Muscle of leg (tissue), 11 donors: ENCODE data around the gene KLF16. TPM values are rescaled to one million over a fixed set of nuclear protein-coding genes. Genes with fewer than 3 reads are reported as not detected.

Experiments
- DNase-seq: peaks from one replicate; pipeline ENCODE4 v3.0.0; 2013
- H3K27ac ChIP-seq: one replicate; pipeline ENCODE4 v1.5.1; 2013; ENCODE audit warnings: mild to moderate bottlenecking, low read length, control low read depth
- H3K27me3 ChIP-seq: one replicate; pipeline ENCODE4 v1.6.1; 2013; ENCODE audit warnings: low read length; ENCODE audit not compliant: control insufficient read depth, insufficient read depth
- H3K36me3 ChIP-seq: one replicate; pipeline ENCODE4 v1.6.1; 2013; ENCODE audit warnings: low read length; ENCODE audit not compliant: control insufficient read depth, insufficient read depth
- H3K4me1 ChIP-seq: one replicate; pipeline ENCODE4 v1.6.1; 2013; ENCODE audit warnings: low read length; ENCODE audit not compliant: control insufficient read depth, insufficient read depth
- H3K4me3 ChIP-seq: one replicate; pipeline ENCODE4 v1.5.1; 2013; ENCODE audit warnings: low read length, control low read depth
- H3K9me3 ChIP-seq: replicated peaks from 2 replicates; pipeline ENCODE4 v1.6.1; 2013; ENCODE audit warnings: low read depth, low read length; ENCODE audit not compliant: control insufficient read depth
- WGBS: methylation state at CpG from one replicate; pipeline ENCODE4 v1.1.5; 2013; ENCODE audit warnings: missing lambda C conversion rate; ENCODE audit not compliant: insufficient coverage; 5-methylcytosine and 5-hydroxymethylcytosine counted together
- polyA plus RNA-seq, 8 donors: library from polyadenylated mRNA; unstranded; fragments of 120-200 nt; gene quantifications; one replicate each; pipeline versions ENCODE4 v1.2.1 to v1.2.3, GENCODE V29; 2013; ENCODE audit warnings: inconsistent platforms in 1 of 8, low replicate concordance in 1 of 8; ENCODE audit not compliant: insufficient read length in 8 of 8, insufficient read depth in 1 of 8
- total RNA-seq: library from RNA; stranded (reverse); fragments of 120-200 nt; gene quantifications from one replicate; pipeline ENCODE4 v1.2.4, GENCODE V29; 2013

The KLF16 gene
- total and polyA plus RNA-seq, 9 donors, result 4.1 to 15.0 (median 12.7) TPM

GRCh38 chr19:1841209-1841924, 22.0 kb downstream of the KLF16 start:
- Histone ChIP-seq H3K36me3 (peaks cover 25% of the 10 kb centered on the region), H3K4me3 (peak overlapping the region; percentile 19), H3K27ac (peak overlapping the region; percentile 62), H3K9me3 (no peaks in the 10 kb centered on the region), H3K4me1 (peaks cover 60% of the 10 kb centered on the region), H3K27me3 (no peaks in the 10 kb centered on the region)
- WGBS, result 59% methylated on average over 21 of the region's 35 CpGs
- no peak for DNase-seq

DNA sequence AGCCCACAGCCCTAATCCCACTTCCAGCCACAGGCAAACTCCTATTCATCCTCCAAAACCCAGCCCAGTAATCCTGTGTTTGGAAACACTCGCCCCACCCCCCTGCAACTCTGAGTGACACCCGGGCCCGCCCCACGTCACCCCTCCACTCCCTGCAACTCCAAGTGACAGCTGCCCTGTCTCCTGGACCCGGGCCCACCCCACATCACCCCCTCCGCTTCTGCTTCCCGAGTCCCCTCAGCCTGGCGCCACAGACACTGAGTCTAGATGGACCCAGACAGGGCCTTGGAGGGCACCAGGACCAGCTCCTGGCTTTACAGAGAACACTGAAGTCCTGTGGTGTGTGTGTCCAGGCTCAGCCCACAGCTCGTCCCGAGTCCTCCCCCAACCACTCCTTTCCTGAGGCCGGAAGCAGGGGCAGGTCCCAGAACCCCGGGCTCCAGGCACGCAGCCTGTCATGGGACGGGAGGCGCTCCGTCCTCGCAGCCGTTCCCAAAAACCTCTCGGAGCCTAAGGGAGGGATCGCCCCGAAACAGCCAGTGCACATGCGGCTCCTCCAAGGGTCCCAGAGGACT, 22.8 kb downstream of the KLF16 start:
- DNase-seq, result peak; percentile 73
- H3K9me3 ChIP-seq, result no peaks in the 10 kb centered on the region
- peaks cover 55% of the 10 kb centered on the region for H3K4me1 ChIP-seq
- peak overlapping the region; percentile 62 for H3K27ac ChIP-seq
- no peaks in the 10 kb centered on the region for H3K27me3 ChIP-seq
- 45% methylated on average over 19 of the region's 22 CpGs for WGBS
- H3K4me3 ChIP-seq, result peak overlapping the region; percentile 19
- H3K36me3 ChIP-seq, result peaks cover 18% of the 10 kb centered on the region

GRCh38 chr19:1839658-1840540, 23.5 kb downstream of the KLF16 start:
- Histone ChIP-seq H3K27ac (peak overlapping the region; percentile 62), H3K9me3 (no peaks in the 10 kb centered on the region), H3K36me3 (peaks cover 15% of the 10 kb centered on the region), H3K4me3 (no peak overlapping the region), H3K27me3 (no peaks in the 10 kb centered on the region), H3K4me1 (peaks cover 50% of the 10 kb centered on the region)
- 66% methylated on average over 11 of the region's 25 CpGs for WGBS
- DNase-seq, result no peak

GRCh38 chr19:1837625-1838105, 25.7 kb downstream of the KLF16 start:
- WGBS, result 11% methylated on average over 14 of the region's 23 CpGs
- H3K9me3 ChIP-seq, result no peaks in the 10 kb centered on the region
- peaks cover 29% of the 10 kb centered on the region for H3K4me1 ChIP-seq
- H3K27me3 ChIP-seq, result no peaks in the 10 kb centered on the region
- DNase-seq, result peak; percentile 28
- H3K27ac ChIP-seq, result no peak overlapping the region
- peaks cover 10% of the 10 kb centered on the region for H3K36me3 ChIP-seq
- no peak overlapping the region for H3K4me3 ChIP-seq

DNA sequence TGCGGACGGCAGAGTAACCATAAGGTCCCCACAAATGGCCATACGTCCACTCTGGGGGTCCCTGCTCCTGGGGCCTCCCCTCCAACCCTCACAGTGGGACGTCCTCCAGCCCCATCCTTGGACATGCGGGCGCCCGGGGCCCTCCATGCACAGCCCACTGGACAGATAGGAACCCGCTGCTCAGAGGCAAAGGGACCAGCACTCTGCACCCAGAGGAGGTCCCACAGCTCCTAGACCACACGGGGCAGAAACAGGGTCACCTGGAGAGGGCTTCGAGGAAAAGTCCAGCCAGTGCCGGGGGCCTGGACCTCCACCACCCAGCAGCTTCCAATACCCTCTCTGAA, 26.2 kb downstream of the KLF16 start:
- WGBS, result 66% methylated on average over 6 of the region's 11 CpGs
- Histone ChIP-seq H3K27ac (no peak overlapping the region), H3K27me3 (no peaks in the 10 kb centered on the region), H3K4me3 (no peak overlapping the region), H3K9me3 (no peaks in the 10 kb centered on the region), H3K4me1 (peaks cover 26% of the 10 kb centered on the region), H3K36me3 (peaks cover 10% of the 10 kb centered on the region)
- DNase-seq, result no peak

DNA sequence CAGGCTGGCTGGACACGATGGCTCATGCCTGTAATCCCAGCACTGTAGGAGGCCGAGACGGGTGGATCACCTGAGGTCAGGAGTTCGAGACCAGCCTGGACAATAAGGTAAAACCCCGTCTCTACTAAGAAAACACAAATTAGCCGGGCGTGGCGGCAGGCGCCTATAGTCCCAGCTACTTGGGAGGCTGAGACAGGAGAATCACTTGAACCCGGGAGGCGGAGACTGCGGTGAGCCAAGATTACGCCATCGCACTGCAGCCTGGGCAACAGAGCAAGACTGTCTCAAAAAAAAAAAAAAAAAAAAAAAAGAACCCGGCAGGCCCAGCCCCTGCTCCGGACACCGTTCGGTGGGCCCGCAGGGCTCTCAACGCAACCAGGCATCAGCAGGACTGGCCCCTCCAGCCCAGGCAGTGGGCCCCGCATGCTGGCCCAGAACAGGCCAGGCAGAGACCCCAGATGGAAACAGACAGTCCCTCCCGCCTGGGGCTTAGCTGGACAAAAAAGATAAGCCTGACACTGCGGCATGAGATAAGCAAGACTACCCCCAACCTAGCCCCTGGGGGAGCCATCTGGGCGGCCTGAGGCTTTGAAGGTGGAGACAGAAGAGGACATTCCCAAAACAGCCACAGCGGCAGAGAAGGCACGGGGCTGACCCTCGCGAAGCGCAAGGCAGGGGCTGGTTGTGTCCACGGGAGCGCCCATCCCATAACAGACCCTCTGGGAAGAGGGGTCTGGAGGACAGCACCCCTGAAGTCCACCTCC, 26.7 kb downstream of the KLF16 start:
- Histone ChIP-seq H3K27me3 (no peaks in the 10 kb centered on the region), H3K27ac (no peak overlapping the region), H3K9me3 (no peaks in the 10 kb centered on the region), H3K4me3 (no peak overlapping the region), H3K36me3 (peaks cover 13% of the 10 kb centered on the region), H3K4me1 (peaks cover 23% of the 10 kb centered on the region)
- no peak for DNase-seq
- 86% methylated on average over 15 of the region's 31 CpGs for WGBS

DNA sequence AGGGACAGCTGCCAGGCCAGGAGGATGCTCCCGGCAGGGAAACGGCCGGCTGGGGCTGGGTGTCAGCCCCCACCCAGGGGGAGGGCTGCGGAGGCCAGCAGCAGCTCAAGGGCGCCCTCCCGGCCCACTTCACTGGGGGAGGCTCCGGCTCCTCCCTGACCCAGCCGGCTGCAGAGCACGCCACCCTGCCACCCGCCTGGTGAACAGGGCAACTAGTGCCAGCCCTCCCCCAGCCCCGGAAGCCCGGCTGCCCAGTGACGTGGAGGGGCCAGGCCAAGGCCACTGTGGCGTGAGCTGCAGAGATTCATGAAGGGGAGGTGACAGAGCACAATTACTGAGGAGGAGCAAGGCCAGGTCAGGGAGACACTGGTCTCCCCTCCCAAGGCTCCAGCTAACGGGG, 29.8 kb downstream of the KLF16 start:
- no peak overlapping the region for H3K27ac ChIP-seq
- DNase-seq, result no peak
- no peaks in the 10 kb centered on the region for H3K27me3 ChIP-seq
- H3K9me3 ChIP-seq, result no peaks in the 10 kb centered on the region
- no peak overlapping the region for H3K4me3 ChIP-seq
- H3K4me1 ChIP-seq, result peaks cover 2% of the 10 kb centered on the region
- 81% methylated on average over 14 of the region's 15 CpGs for WGBS
- peaks cover 22% of the 10 kb centered on the region for H3K36me3 ChIP-seq

DNA sequence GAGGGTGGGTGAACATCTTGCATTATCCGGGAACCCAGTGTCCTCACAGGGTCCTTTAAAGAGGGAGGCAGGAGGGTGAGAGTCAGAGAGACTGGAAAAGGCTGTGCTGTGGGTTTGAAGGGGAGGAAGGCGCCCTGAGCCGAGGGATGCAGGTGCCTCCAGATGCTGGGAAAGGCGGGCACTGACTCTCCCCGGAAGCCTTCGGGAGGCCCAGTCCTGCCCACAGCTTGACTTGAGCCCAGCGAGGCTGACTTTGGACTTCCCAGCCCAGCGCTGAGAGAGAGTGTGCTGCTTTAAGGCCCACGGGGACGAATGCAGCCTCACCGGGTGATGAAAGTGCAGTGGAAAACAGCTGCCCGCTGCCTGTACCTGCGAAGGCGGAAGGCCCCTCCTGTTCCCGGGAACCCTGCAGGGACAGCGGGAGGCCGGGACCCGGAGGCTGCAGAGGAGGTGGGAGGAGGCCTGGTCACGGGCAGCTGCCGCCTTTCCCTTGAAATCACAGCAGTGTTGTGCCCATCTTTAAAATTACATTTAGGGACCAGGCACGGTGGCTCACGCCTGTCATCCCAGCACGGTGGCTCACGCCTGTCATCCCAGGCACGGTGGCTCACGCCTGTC, 31.2 kb downstream of the KLF16 start:
- WGBS, result 82% methylated on average over 22 of the region's 26 CpGs
- no peaks in the 10 kb centered on the region for H3K9me3 ChIP-seq
- DNase-seq, result no peak

DNA sequence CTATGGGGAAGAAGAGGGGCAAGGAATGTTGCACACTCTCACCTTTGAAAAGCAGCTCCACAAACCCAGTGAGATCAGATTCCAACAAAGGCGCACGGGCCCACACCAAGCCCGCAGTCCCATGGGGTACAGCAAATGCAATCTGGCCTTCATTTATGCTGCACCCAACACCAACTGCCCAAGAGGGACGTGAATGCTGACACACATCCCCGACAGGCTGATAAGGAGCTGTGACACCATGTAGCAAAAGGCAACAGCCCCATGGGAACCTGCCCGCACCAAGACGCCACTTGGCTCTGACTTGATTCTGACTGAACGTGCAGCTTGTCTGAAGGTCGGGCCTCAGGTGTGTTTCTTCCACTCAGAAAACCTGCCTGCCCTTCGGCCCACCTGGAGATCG, 32.4 kb downstream of the KLF16 start:
- Histone ChIP-seq H3K4me1 (peaks cover 10% of the 10 kb centered on the region), H3K36me3 (peaks cover 34% of the 10 kb centered on the region), H3K4me3 (no peak overlapping the region), H3K9me3 (no peaks in the 10 kb centered on the region), H3K27me3 (no peaks in the 10 kb centered on the region), H3K27ac (no peak overlapping the region)
- DNase-seq, result no peak
- 90% methylated on average over 9 of the region's 11 CpGs for WGBS

More for the DNA sequence above, 31.2 kb downstream of the KLF16 start:
- Histone ChIP-seq H3K27ac (no peak overlapping the region), H3K4me3 (no peak overlapping the region), H3K27me3 (no peaks in the 10 kb centered on the region), H3K4me1 (peaks cover 2% of the 10 kb centered on the region), H3K36me3 (peaks cover 31% of the 10 kb centered on the region)
